Tibial artery (tissue), 4 donors: ENCODE results near the gene MRPL32.
A peak's percentile ranks its signal among the peaks of the same experiment; 100 is the strongest.

Experiments
- DNase-seq, 2 donors: peaks; one replicate each; pipeline ENCODE4 v3.0.0-alpha.2; 2019
- H3K27ac ChIP-seq, 2 donors: fragments of 200-600 bp; sonication (generic) in 1 of 2; 1 replicate in 1 of 2; 2 replicates in 1 of 2; pipeline ENCODE4 v1.5.1; 2018 to 2019; ENCODE audit warnings: mild to moderate bottlenecking in 1 of 2
- H3K27me3 ChIP-seq, 2 donors: fragments of 200-600 bp; sonication (generic) in 1 of 2; one replicate each; pipeline versions ENCODE4 v1.5.1 to v1.6.0; 2016 to 2019
- H3K36me3 ChIP-seq, 3 donors: fragments of 200-600 bp; sonication (generic) in 2 of 3; one replicate each; pipeline ENCODE4 v1.5.1; 2016 to 2019; ENCODE audit warnings: mild to moderate bottlenecking in 2 of 3
- H3K4me1 ChIP-seq, 4 donors: fragments of 200-600 bp; sonication (generic) in 2 of 4; 1 replicate in 3 of 4; 2 replicates in 1 of 4; pipeline ENCODE4 v1.5.1; 2016 to 2019
- H3K4me3 ChIP-seq, 2 donors: fragments of 200-600 bp; sonication (generic) in 1 of 2; 1 replicate in 1 of 2; 2 replicates in 1 of 2; pipeline ENCODE4 v1.5.1; 2018 to 2019; ENCODE audit warnings: mild to moderate bottlenecking in 2 of 2
- H3K9me3 ChIP-seq, 3 donors: fragments of 200-600 bp; sonication (generic) in 1 of 3; one replicate each; pipeline ENCODE4 v1.5.1; 2016 to 2019
- intact Hi-C: fragments of 100-400 bp; cut with DNase I; formaldehyde crosslinking; loops from one replicate; pipeline ENCODE4 v1.15.0; 2023; ENCODE audit warnings: low total_unique reads
- TF ChIP-seq, protein P1 (sequence below), 2 experiments: fragments of 200-600 bp in 1 of 2; fragments of 450-650 bp in 1 of 2; IDR thresholded peaks; one replicate each; pipeline ENCODE4 v1.5.1; 2017 to 2019; ENCODE audit warnings: antibody characterized with exemption in 2 of 2, mild to moderate bottlenecking in 1 of 2, moderate library complexity in 1 of 2

Gene MRPL32

GRCh38 chr7:42934291-42934690 lies 2.1 kb downstream of the MRPL32 start:
- Histone ChIP-seq H3K36me3 (peaks cover 21 to 39% (median 23%) of the 10 kb centered on the region in 3 donors), H3K4me3 (no peak overlapping the region), H3K27me3 (no peaks in the 10 kb centered on the region), H3K4me1 (peaks cover 5 to 41% (median 27%) of the 10 kb centered on the region in 4 donors), H3K9me3 (no peaks in the 10 kb centered on the region), H3K27ac (no peak overlapping the region)
- TF ChIP-seq, protein P1, sequence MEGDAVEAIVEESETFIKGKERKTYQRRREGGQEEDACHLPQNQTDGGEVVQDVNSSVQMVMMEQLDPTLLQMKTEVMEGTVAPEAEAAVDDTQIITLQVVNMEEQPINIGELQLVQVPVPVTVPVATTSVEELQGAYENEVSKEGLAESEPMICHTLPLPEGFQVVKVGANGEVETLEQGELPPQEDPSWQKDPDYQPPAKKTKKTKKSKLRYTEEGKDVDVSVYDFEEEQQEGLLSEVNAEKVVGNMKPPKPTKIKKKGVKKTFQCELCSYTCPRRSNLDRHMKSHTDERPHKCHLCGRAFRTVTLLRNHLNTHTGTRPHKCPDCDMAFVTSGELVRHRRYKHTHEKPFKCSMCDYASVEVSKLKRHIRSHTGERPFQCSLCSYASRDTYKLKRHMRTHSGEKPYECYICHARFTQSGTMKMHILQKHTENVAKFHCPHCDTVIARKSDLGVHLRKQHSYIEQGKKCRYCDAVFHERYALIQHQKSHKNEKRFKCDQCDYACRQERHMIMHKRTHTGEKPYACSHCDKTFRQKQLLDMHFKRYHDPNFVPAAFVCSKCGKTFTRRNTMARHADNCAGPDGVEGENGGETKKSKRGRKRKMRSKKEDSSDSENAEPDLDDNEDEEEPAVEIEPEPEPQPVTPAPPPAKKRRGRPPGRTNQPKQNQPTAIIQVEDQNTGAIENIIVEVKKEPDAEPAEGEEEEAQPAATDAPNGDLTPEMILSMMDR (IDR thresholded peaks at IDR 0.05) = no peak
- intact Hi-C loops = no loop called here
- DNase-seq = no peak

GRCh38 chr7:42935861-42936260 lies 3.7 kb downstream of the MRPL32 start:
- H3K27ac ChIP-seq = no peak overlapping the region
- no peaks in the 10 kb centered on the region for H3K27me3 ChIP-seq
- H3K9me3 ChIP-seq = no peaks in the 10 kb centered on the region
- DNase-seq = no peak
- TF ChIP-seq, protein P1 (IDR thresholded peaks at IDR 0.05) = no peak
- H3K36me3 ChIP-seq = peaks cover 29 to 51% (median 34%) of the 10 kb centered on the region in 3 donors
- intact Hi-C loops = no loop called here
- H3K4me3 ChIP-seq = no peak overlapping the region
- H3K4me1 ChIP-seq = peaks cover 1 to 25% (median 17%) of the 10 kb centered on the region in 4 donors

GRCh38 chr7:42939457-42940240 lies 7.5 kb downstream of the MRPL32 start:
- intact Hi-C loops = loop anchor here (10.0 kb wide), 1 partner anchor 325 kb away; no protein-coding TSS in a partner anchor
- no peaks in the 10 kb centered on the region for H3K9me3 ChIP-seq
- DNase-seq = no peak
- H3K27ac ChIP-seq = no peak overlapping the region
- H3K27me3 ChIP-seq = no peaks in the 10 kb centered on the region
- peaks cover 29 to 51% (median 34%) of the 10 kb centered on the region in 3 donors for H3K36me3 ChIP-seq
- peaks cover 0 to 5% (median 0%) of the 10 kb centered on the region in 4 donors for H3K4me1 ChIP-seq
- TF ChIP-seq, protein P1 (IDR thresholded peaks at IDR 0.05) = no peak
- H3K4me3 ChIP-seq = no peak overlapping the region

- H3K9me3 ChIP-seq = no peaks in the 10 kb centered on the region
- H3K36me3 ChIP-seq = peaks cover 27 to 37% (median 29%) of the 10 kb centered on the region in 3 donors
- TF ChIP-seq, protein P1 (IDR thresholded peaks at IDR 0.05) = peak; percentile 77 to 80
- intact Hi-C loops = loop anchor here (10.0 kb wide), 1 partner anchor 324 kb away; no protein-coding TSS in a partner anchor
- no peak overlapping the region for H3K27ac ChIP-seq
- peaks cover 0 to 12% (median 2%) of the 10 kb centered on the region in 4 donors for H3K4me1 ChIP-seq
- peak; percentile 73 to 83 for DNase-seq
- H3K4me3 ChIP-seq = no peak overlapping the region
- H3K27me3 ChIP-seq = no peaks in the 10 kb centered on the region
These were observed 9.0 kb downstream of the MRPL32 start for GRCh38 chr7:42940985-42941847.

- DNase-seq = no peak
- H3K4me3 ChIP-seq = peak overlapping the region in 1 of 2 donors; percentile 12
- H3K36me3 ChIP-seq = no peaks in the 10 kb centered on the region
- peaks cover 0 to 13% (median 2%) of the 10 kb centered on the region in 4 donors for H3K4me1 ChIP-seq
- no peaks in the 10 kb centered on the region for H3K27me3 ChIP-seq
- no peak overlapping the region for H3K27ac ChIP-seq
- no peaks in the 10 kb centered on the region for H3K9me3 ChIP-seq
- intact Hi-C loops = loop anchor here (10.0 kb wide), 1 partner anchor 319 kb away; no protein-coding TSS in a partner anchor
- TF ChIP-seq, protein P1 (IDR thresholded peaks at IDR 0.05) = no peak
These were observed 13.8 kb downstream of the MRPL32 start for GRCh38 chr7:42945821-42946626.
